ENCODE measurements around the gene EZH1.
"Not testable (repeated sequence)": the region's sequence is repeated elsewhere in the genome, so short reads cannot be mapped to it uniquely, and the experiment has no call there.

EZH1 gene

GRCh38 chr17:42750739-42751344 lies 6.0 kb upstream of the EZH1 start:
- H3K4me3 ChIP-seq (ENCODE audit: low read depth in 1 of 2, low read length in 2 of 2) = no peak overlapping the region
- peaks cover 0 to 4% of the 10 kb centered on the region in 2 donors for H3K27me3 ChIP-seq (ENCODE audit: control insufficient read depth in 1 of 2, insufficient read depth in 2 of 2, low read length in 2 of 2)
- H3K9ac ChIP-seq (ENCODE audit: low read depth in 1 of 2, low read length in 2 of 2) = no peak overlapping the region
- no peak overlapping the region for H3K27ac ChIP-seq (ENCODE audit: low read depth, low read length)
- no peaks in the 10 kb centered on the region for H3K36me3 ChIP-seq (ENCODE audit: control insufficient read depth in 1 of 2, insufficient read depth in 2 of 2, low read length in 2 of 2)
- H3K4me1 ChIP-seq (ENCODE audit: control insufficient read depth in 1 of 2, insufficient read depth in 2 of 2, low read length in 2 of 2) = peaks cover 0 to 3% of the 10 kb centered on the region in 2 donors
- no peaks in the 10 kb centered on the region for H3K9me3 ChIP-seq (ENCODE audit: control insufficient read depth in 1 of 2, low read length in 2 of 2)

GRCh38 chr17:42748908-42749798 lies 4.3 kb upstream of the EZH1 start:
- Histone ChIP-seq H3K4me3 (ENCODE audit: low read depth in 1 of 2, low read length in 2 of 2) (no peak overlapping the region), H3K27ac (ENCODE audit: low read depth, low read length) (no peak overlapping the region), H3K9ac (ENCODE audit: low read depth in 1 of 2, low read length in 2 of 2) (no peak overlapping the region)

GRCh38 chr17:42748202-42748907 lies 3.5 kb upstream of the EZH1 start:
- H3K27ac ChIP-seq (ENCODE audit: low read depth, low read length) = no peak overlapping the region
- H3K9me3 ChIP-seq (ENCODE audit: control insufficient read depth in 1 of 2, low read length in 2 of 2) = no peaks in the 10 kb centered on the region
- no peak overlapping the region for H3K4me3 ChIP-seq (ENCODE audit: low read depth in 1 of 2, low read length in 2 of 2)
- H3K9ac ChIP-seq (ENCODE audit: low read depth in 1 of 2, low read length in 2 of 2) = no peak overlapping the region
- H3K4me1 ChIP-seq (ENCODE audit: control insufficient read depth in 1 of 2, insufficient read depth in 2 of 2, low read length in 2 of 2) = peaks cover 10 to 18% of the 10 kb centered on the region in 2 donors
- H3K27me3 ChIP-seq (ENCODE audit: control insufficient read depth in 1 of 2, insufficient read depth in 2 of 2, low read length in 2 of 2) = peaks cover 0 to 4% of the 10 kb centered on the region in 2 donors
- no peaks in the 10 kb centered on the region for H3K36me3 ChIP-seq (ENCODE audit: control insufficient read depth in 1 of 2, insufficient read depth in 2 of 2, low read length in 2 of 2)

More at GRCh38 chr17:42748908-42749798, 4.3 kb upstream of the EZH1 start:
- no peaks in the 10 kb centered on the region for H3K36me3 ChIP-seq (ENCODE audit: control insufficient read depth in 1 of 2, insufficient read depth in 2 of 2, low read length in 2 of 2)
- peaks cover 4 to 10% of the 10 kb centered on the region in 2 donors for H3K4me1 ChIP-seq (ENCODE audit: control insufficient read depth in 1 of 2, insufficient read depth in 2 of 2, low read length in 2 of 2)
- peaks cover 0 to 4% of the 10 kb centered on the region in 2 donors for H3K27me3 ChIP-seq (ENCODE audit: control insufficient read depth in 1 of 2, insufficient read depth in 2 of 2, low read length in 2 of 2)
- no peaks in the 10 kb centered on the region for H3K9me3 ChIP-seq (ENCODE audit: control insufficient read depth in 1 of 2, low read length in 2 of 2)

- H3K9me3 ChIP-seq (ENCODE audit: control insufficient read depth in 1 of 2, low read length in 2 of 2) = no peaks in the 10 kb centered on the region
- peak overlapping the region; percentile 68 to 76 for H3K9ac ChIP-seq (ENCODE audit: low read depth in 1 of 2, low read length in 2 of 2)
- peak overlapping the region; percentile 78 to 81 for H3K4me3 ChIP-seq (ENCODE audit: low read depth in 1 of 2, low read length in 2 of 2)
- H3K27ac ChIP-seq (ENCODE audit: low read depth, low read length) = peak overlapping the region; percentile 93
- H3K4me1 ChIP-seq (ENCODE audit: control insufficient read depth in 1 of 2, insufficient read depth in 2 of 2, low read length in 2 of 2) = peaks cover 10 to 15% of the 10 kb centered on the region in 2 donors
- no peaks in the 10 kb centered on the region for H3K27me3 ChIP-seq (ENCODE audit: control insufficient read depth in 1 of 2, insufficient read depth in 2 of 2, low read length in 2 of 2)
- no peaks in the 10 kb centered on the region for H3K36me3 ChIP-seq (ENCODE audit: control insufficient read depth in 1 of 2, insufficient read depth in 2 of 2, low read length in 2 of 2)
Measured at GRCh38 chr17:42744283-42744805, 496 bp downstream of the EZH1 start.

GRCh38 chr17:42743595-42744282 lies 1.1 kb downstream of the EZH1 start:
- Histone ChIP-seq H3K27ac (ENCODE audit: low read depth, low read length) (peak overlapping the region; percentile 93), H3K4me1 (ENCODE audit: control insufficient read depth in 1 of 2, insufficient read depth in 2 of 2, low read length in 2 of 2) (peaks cover 10 to 15% of the 10 kb centered on the region in 2 donors), H3K4me3 (ENCODE audit: low read depth in 1 of 2, low read length in 2 of 2) (peak overlapping the region; percentile 78 to 81), H3K36me3 (ENCODE audit: control insufficient read depth in 1 of 2, insufficient read depth in 2 of 2, low read length in 2 of 2) (no peaks in the 10 kb centered on the region), H3K9ac (ENCODE audit: low read depth in 1 of 2, low read length in 2 of 2) (peak overlapping the region; percentile 68 to 76), H3K27me3 (ENCODE audit: control insufficient read depth in 1 of 2, insufficient read depth in 2 of 2, low read length in 2 of 2) (no peaks in the 10 kb centered on the region), H3K9me3 (ENCODE audit: control insufficient read depth in 1 of 2, low read length in 2 of 2) (no peaks in the 10 kb centered on the region)

- not testable (repeated sequence) for H3K27ac ChIP-seq (ENCODE audit: low read depth, low read length); H3K9ac ChIP-seq (ENCODE audit: low read depth in 1 of 2, low read length in 2 of 2)
Measured at GRCh38 chr17:42742916-42743315, 1.9 kb downstream of the EZH1 start.

GRCh38 chr17:42740699-42741098 lies 4.1 kb downstream of the EZH1 start:
- no peak overlapping the region for H3K27ac ChIP-seq (ENCODE audit: low read depth, low read length)
- H3K27me3 ChIP-seq (ENCODE audit: control insufficient read depth in 1 of 2, insufficient read depth in 2 of 2, low read length in 2 of 2) = no peaks in the 10 kb centered on the region
- H3K9ac ChIP-seq (ENCODE audit: low read depth in 1 of 2, low read length in 2 of 2) = no peak overlapping the region

More at GRCh38 chr17:42742916-42743315, 1.9 kb downstream of the EZH1 start:
- not testable (repeated sequence) for H3K27me3 ChIP-seq (ENCODE audit: control insufficient read depth in 1 of 2, insufficient read depth in 2 of 2, low read length in 2 of 2); H3K9me3 ChIP-seq (ENCODE audit: control insufficient read depth in 1 of 2, low read length in 2 of 2); H3K36me3 ChIP-seq (ENCODE audit: control insufficient read depth in 1 of 2, insufficient read depth in 2 of 2, low read length in 2 of 2); H3K4me3 ChIP-seq (ENCODE audit: low read depth in 1 of 2, low read length in 2 of 2)
- H3K4me1 ChIP-seq (ENCODE audit: control insufficient read depth in 1 of 2, insufficient read depth in 2 of 2, low read length in 2 of 2) = peaks cover 10 to 15% of the 10 kb centered on the region in 2 donors

GRCh38 chr17:42725143-42725542 lies 19.7 kb downstream of the EZH1 start:
- no peak overlapping the region for H3K4me3 ChIP-seq (ENCODE audit: low read depth in 1 of 2, low read length in 2 of 2)
- H3K27ac ChIP-seq (ENCODE audit: low read depth, low read length) = no peak overlapping the region
- no peaks in the 10 kb centered on the region for H3K9me3 ChIP-seq (ENCODE audit: control insufficient read depth in 1 of 2, low read length in 2 of 2)
- H3K9ac ChIP-seq (ENCODE audit: low read depth in 1 of 2, low read length in 2 of 2) = no peak overlapping the region
- H3K36me3 ChIP-seq (ENCODE audit: control insufficient read depth in 1 of 2, insufficient read depth in 2 of 2, low read length in 2 of 2) = peaks cover 10 to 64% of the 10 kb centered on the region in 2 donors
- H3K4me1 ChIP-seq (ENCODE audit: control insufficient read depth in 1 of 2, insufficient read depth in 2 of 2, low read length in 2 of 2) = no peaks in the 10 kb centered on the region
- no peaks in the 10 kb centered on the region for H3K27me3 ChIP-seq (ENCODE audit: control insufficient read depth in 1 of 2, insufficient read depth in 2 of 2, low read length in 2 of 2)

More at GRCh38 chr17:42740699-42741098, 4.1 kb downstream of the EZH1 start:
- no peaks in the 10 kb centered on the region for H3K9me3 ChIP-seq (ENCODE audit: control insufficient read depth in 1 of 2, low read length in 2 of 2)
- no peaks in the 10 kb centered on the region for H3K36me3 ChIP-seq (ENCODE audit: control insufficient read depth in 1 of 2, insufficient read depth in 2 of 2, low read length in 2 of 2)
- H3K4me3 ChIP-seq (ENCODE audit: low read depth in 1 of 2, low read length in 2 of 2) = no peak overlapping the region
- H3K4me1 ChIP-seq (ENCODE audit: control insufficient read depth in 1 of 2, insufficient read depth in 2 of 2, low read length in 2 of 2) = peaks cover 10 to 15% of the 10 kb centered on the region in 2 donors

GRCh38 chr17:42723636-42724035 lies 21.2 kb downstream of the EZH1 start:
- Histone ChIP-seq H3K9ac (ENCODE audit: low read depth in 1 of 2, low read length in 2 of 2) (no peak overlapping the region), H3K27me3 (ENCODE audit: control insufficient read depth in 1 of 2, insufficient read depth in 2 of 2, low read length in 2 of 2) (no peaks in the 10 kb centered on the region), H3K36me3 (ENCODE audit: control insufficient read depth in 1 of 2, insufficient read depth in 2 of 2, low read length in 2 of 2) (peaks cover 19 to 64% of the 10 kb centered on the region in 2 donors), H3K4me1 (ENCODE audit: control insufficient read depth in 1 of 2, insufficient read depth in 2 of 2, low read length in 2 of 2) (no peaks in the 10 kb centered on the region), H3K9me3 (ENCODE audit: control insufficient read depth in 1 of 2, low read length in 2 of 2) (no peaks in the 10 kb centered on the region), H3K27ac (ENCODE audit: low read depth, low read length) (no peak overlapping the region), H3K4me3 (ENCODE audit: low read depth in 1 of 2, low read length in 2 of 2) (no peak overlapping the region)
